NCI-H1694 (cell line): ENCODE measurements around the gene MT1B.
"Not testable (repeated sequence)": the region's sequence is repeated elsewhere in the genome, so short reads cannot be mapped to it uniquely, and the experiment has no call there.

Experiments used
- DNase-seq: peaks from one replicate; lab custom pipeline; 2025; lab: John Stamatoyannopoulos, UW

Gene MT1B

GRCh38 chr16:56620339-56620897, 31.3 kb upstream of the MT1B start:
- no peak for DNase-seq

DNA sequence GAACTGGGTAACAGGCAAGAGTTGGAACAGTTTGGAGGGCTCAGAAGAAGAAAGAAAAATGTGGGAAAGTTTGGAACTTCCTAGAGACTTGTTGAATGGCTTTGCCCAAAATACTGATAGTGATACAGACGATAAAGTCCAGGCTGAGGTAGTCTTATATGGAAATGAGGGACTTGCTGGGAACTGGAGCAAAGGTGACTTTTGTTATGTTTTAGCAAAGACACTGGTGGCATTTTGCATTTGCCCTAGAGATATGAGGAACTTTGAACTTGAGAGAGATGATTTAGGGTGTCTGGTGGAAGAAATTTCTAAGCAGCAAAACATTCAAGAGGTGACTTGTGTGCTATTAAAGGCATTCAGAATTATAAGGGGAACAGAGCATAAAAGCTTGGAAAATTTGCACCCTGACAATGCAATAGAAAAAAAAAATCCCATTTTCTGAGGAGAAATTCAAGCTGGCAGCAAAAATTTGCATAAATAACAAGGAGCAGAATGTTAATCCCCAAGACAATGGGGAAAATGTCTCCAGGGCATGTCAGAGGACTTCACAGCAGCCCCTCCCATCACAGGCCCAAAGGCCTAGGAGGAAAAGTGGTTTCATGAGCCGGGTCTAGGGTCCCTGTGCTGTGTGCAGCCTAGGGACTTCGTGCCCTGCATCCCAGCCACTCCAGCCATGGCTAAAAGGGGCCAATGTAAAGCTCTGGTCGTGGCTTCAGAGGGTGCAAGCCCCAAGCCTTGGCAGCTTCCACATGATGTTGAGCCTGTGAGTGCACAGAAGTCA, 29.8 kb upstream of the MT1B start:
- DNase-seq, result not testable (repeated sequence)

- not testable (repeated sequence) for DNase-seq
These were observed 28.5 kb upstream of the MT1B start for GRCh38 chr16:56623184-56623583.

DNA sequence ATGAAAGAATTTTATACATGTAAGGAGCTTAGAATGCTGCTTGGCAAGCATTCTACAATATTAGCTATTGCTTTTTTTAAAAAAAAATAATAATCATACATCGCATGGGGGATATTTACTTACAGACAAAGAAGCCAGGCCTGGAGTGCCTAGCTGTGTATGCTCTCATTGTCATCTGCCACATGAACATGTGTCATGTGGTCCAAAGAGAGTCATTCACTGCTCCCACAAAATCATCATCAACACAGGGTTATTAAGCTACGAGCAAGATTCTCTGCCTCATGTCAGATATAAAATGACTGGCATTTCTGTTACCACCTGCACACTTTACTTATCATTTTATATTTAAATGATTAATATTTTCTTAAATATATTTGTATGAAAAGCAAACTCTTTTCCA, 28.0 kb upstream of the MT1B start:
- no peak for DNase-seq

DNA sequence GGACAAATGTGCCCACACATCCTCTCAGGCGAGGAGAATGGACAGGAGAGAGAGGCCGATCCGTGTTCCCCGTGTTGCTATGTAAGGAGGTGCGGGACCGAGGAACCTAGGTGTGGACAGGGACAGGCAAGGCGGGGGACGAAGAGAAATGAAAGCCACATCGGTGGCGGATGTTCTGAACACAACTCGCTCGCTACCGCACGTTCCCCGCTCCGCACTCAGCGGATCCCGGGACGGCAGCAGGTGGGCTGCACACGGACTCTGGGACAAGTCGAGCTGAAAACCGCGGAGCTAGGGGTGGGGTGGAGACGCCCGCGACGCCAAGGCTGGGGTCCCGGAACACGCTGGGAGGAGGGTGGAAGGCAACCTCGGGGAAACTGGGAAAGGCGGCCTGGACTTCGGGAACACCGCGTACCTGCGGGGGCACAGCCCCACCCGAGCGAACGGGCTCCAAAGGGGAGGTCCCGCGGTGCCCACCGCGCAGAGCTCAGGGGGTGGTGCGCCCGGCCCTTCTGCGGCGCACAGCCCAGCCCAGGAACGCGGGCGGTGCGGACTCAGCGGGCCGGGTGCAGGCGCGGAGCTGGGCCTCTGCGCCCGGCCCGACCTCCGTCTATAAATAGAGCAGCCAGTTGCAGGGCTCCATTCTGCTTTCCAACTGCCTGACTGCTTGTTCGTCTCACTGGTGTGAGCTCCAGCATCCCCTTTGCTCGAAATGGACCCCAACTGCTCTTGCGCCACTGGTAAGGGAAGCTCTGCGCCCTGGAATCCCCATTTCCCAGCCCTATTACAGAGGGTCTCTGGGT, 26.3 kb upstream of the MT1B start, which contains the start of gene MT1E:
MT1E (plus strand) TSS at position 642 of the 803 bp plus-strand sequence; CDS start at position 713, 71 bp downstream.
- DNase-seq, result no peak

GRCh38 chr16:56625943-56626654, 25.6 kb upstream of the MT1B start:
- no peak for DNase-seq

DNA sequence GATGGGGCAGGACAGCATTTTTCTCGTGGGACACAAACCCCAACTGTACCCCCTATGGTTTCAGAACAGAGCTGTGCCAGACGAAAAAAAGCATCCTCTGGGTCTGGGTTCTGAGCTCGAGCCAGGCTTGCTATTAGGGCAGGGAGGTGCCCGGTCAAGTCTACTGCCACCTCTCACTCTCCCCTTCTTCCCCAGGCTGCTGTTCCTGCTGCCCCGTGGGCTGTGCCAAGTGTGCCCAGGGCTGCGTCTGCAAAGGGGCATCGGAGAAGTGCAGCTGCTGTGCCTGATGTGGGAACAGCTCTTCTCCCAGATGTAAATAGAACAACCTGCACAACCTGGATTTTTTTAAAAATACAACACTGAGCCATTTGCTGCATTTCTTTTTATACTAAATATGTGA, 25.0 kb upstream of the MT1B start:
- no peak for DNase-seq

DNA sequence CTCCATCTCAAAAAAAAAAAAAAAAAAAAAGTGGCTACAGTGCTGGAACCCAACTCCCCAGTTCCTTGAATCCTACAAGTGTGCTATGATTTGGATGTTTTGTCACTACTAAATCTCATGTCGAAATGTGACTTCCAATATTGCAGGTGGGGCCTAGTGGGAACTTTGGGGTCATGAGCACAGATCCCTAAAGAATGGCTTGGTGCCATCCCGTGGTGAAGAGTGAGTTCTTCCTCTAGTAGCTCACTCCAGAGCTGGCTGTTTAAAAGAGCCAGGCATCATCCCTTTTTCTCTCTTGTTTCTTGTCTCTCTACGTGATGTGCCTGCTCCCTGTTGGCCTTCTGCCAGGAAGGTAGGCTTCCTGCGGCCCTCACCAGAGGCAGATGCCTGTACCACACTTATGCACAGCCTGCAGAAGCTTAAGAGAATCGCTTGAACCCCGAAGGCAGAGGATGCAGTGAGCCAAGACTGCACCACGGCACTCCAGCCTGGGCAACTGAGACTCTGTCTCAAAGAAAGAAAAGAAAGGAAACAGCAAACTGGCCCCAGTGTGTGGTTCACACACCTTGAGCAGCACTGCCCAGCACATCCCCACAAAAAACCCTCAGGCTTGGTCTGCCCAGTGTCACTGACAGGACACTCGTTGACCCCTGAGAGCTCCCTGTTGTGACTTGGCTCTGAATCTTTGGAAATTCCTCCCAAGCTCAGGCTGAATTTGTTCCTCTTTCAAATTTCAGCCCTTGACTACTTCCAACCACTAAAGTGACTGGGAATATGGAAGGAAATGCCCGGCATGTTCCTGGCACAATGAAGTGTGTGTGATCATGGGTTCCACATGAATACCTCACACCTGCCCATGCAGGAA, 23.0 kb upstream of the MT1B start:
- no peak for DNase-seq

DNA sequence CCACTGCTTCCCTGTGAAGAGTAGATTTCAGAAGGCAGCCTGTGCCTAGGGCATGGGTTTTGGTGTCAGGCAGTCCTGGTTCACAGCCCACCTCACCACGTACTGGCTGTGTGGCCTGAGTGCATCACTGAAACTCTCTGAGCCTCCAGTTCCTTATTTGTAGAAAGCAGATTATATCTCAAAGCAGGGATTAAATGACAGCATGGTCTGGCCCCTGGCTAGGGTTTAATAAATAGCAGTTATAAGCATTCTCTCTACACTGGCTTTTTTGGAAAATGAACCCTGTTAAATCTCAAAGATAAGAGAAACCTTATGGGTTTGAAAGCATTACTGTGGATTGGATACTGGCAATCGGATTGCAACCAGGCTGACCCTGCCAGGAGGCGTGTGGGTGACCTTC, 22.2 kb upstream of the MT1B start:
- DNase-seq, result no peak

- no peak for DNase-seq
These were observed 21.6 kb upstream of the MT1B start for GRCh38 chr16:56630134-56630533.

DNA sequence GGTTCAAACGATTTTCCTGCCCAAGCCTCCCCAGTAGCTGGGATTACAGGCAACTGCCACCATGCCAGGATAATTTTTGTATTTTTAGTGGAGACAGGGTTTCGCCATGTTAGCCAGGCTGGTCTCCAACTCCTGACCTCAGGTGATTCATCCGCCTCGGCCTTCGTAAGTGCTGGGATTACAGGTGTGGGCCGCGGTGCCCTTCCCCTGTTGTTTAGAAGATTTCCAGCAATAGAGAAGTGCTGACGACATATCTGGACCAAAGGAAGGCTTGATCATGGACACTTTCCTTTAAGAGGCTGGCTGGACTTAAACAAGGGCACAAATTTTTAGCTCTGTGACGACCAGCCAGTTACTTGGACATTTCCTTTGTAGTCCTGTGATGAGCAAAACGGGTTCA, 20.5 kb upstream of the MT1B start:
- no peak for DNase-seq

GRCh38 chr16:56631832-56632155, 19.9 kb upstream of the MT1B start:
- DNase-seq, result no peak

DNA sequence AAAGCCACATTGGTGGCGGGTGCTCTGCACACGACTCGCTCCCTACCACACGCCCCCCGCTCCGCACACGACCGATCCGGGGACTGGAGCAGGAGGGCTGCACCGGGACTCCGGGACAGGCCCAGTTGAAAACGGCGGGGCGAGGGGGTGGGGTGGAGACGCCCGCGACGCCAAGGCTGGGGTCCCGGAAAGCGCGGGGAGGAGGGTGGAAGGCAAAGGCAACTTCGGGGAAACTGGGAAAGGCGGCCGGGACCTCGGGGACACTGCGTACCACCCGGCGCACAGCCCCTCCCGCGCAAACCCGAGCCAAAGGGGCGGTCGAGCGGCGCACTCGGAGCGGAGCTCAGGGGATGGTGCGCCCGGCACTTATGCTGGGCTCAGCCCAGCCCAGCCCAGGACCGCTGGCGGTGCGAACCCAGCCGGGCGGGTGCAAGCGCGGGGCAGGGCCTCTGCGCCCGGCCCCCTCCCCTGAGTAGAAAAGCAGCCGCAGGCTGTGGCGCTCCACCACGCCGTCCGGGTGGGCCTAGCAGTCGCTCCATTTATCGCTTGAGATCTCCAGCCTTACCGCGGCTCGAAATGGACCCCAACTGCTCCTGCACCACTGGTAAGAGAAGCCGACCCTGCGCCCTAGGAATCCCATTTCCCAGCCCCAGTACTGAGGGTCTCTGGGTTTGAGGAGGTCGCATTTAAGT, 19.4 kb upstream of the MT1B start, which contains the start of gene MT1M:
MT1M (plus strand) TSS at position 504 of the 692 bp plus-strand sequence; CDS start at position 577, 73 bp downstream.
- DNase-seq, result no peak

- no peak for DNase-seq
These were observed 18.8 kb upstream of the MT1B start for GRCh38 chr16:56632848-56633365.

DNA sequence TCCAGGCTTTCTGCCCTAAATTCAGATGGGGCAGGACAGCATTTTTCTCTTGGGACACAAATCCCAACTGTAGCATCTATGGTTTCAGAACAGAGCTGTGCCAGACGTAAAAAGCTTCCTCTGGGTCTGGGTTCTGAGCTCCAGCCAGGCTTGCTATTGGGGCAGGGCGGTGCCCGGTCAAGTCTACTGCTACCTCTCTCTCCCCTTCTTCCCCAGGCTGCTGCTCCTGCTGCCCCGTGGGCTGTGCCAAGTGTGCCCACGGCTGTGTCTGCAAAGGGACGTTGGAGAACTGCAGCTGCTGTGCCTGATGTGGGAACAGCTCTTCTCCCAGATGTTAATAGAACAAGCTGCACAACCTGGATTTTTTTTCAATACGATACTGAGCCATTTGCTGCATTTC, 18.2 kb upstream of the MT1B start:
- DNase-seq, result no peak

DNA sequence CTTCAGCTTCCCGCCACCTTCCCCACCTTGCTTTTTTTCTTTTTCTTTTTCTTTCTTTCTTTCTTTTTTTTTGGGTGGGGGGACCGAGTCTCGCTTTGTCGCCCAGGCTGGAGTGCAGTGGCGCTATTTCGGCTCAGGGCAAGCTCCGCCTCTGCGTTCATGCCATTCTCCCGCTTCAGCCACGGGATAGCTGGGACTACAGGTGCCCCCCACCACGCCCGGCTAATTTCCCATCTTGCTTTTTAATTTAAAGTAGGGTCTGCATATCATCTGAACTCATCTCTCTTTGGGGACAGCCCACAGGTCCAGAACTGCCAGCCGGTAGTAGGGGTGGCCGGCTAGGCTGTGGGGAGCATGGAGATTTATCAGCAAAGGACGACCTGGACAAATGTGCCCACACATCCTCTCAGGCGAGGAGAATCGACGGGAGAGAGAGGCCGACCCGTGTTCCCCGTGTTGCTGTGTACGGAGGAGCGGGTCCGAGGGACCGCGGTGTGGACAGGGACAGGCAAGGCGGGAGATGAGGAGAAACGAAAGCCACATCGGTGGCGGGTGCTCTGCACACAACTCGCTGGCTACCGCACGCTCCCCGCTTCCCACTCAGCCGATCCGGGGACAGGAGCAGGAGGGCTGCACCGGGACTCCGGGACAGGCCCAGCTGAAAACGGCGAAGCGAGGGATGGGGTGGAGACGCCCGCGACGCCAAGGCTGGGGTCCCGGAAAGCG, 16.8 kb upstream of the MT1B start:
- DNase-seq, result no peak

GRCh38 chr16:56635441-56635967, 16.2 kb upstream of the MT1B start:
- DNase-seq, result no peak

DNA sequence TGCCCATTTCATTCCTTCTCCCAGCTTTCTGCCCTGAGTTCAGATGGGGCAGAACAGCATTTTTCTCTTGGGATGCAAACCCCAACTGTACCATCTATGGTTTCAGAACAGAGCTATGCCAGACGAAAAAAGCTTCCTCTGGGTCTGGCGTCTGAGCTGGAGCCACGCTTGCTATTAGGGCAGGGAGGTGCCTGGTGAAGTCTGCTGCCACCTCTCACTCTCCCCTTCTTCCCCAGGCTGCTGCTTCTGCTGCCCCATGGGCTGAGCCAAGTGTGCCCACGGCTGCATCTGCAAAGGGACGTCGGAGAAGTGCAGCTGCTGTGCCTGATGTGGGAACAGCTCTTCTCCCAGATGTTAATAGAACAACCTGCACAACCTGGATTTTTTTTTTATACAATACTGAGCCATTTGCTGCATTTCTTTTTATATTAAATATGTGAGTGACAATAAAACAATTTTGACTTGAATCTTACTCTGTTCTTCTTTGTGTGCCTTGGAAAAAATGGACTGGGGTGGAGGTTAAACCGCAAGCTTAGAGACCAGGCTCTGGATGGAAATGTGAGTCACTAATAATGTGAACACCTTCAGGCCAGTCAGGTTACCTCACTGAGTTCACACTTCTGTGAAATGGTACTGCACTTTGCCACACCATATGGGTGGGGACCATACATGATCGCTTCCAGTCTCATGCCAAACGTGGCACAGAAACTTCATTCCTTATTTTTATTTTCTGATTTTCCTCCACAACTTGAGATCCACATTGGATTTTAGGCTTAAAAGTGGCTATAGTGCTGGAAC, 14.9 kb upstream of the MT1B start:
- DNase-seq, result no peak
